ENCODE data around the gene MAPK10. TPM values are rescaled to one million over a fixed set of nuclear protein-coding genes. Genes with fewer than 3 reads are reported as not detected.

MAPK10 gene
- total RNA-seq, 2 donors from 2014 or later, result 49.7 to 64.9 TPM

- H3K27me3 ChIP-seq (replicated peaks; ENCODE audit: insufficient read depth), result no peaks in the 10 kb centered on the region
- H3K36me3 ChIP-seq, result no peaks in the 10 kb centered on the region
- H3K9me3 ChIP-seq, result no peaks in the 10 kb centered on the region
- no peaks in the 10 kb centered on the region for H3K4me1 ChIP-seq (replicated peaks)
- H3K4me3 ChIP-seq, result no peak overlapping the region
- DNase-seq (ENCODE audit: low spot score), result no peak
- intact Hi-C loops (cut with DNase I), result loop anchor here (10.0 kb wide), 1 partner anchor 175 kb away; no protein-coding TSS in a partner anchor
- WGBS, result 88% methylated on average over 5 of the region's 5 CpGs
- H3K27ac ChIP-seq, result no peak overlapping the region
- no peak for TF ChIP-seq POLR2AphosphoS5 (IDR thresholded peaks at IDR 0.05)
- no peak for TF ChIP-seq CTCF (IDR thresholded peaks at IDR 0.05)
- TF ChIP-seq POLR2A (IDR thresholded peaks at IDR 0.05), result no peak
Observed at GRCh38 chr4:86279293-86279960, 80.4 kb downstream of the MAPK10 start.

GRCh38 chr4:86278126-86278525, 81.7 kb downstream of the MAPK10 start:
- intact Hi-C loops (cut with DNase I), result loop anchor here (10.0 kb wide), 1 partner anchor 177 kb away; no protein-coding TSS in a partner anchor

GRCh38 chr4:86274642-86275041, 85.2 kb downstream of the MAPK10 start:
- no peak for DNase-seq (ENCODE audit: low spot score)
- Histone ChIP-seq H3K27ac (no peak overlapping the region), H3K36me3 (no peaks in the 10 kb centered on the region), H3K9me3 (no peaks in the 10 kb centered on the region), H3K4me1 (replicated peaks) (no peaks in the 10 kb centered on the region), H3K4me3 (no peak overlapping the region), H3K27me3 (replicated peaks; ENCODE audit: insufficient read depth) (no peaks in the 10 kb centered on the region)
- intact Hi-C loops (cut with DNase I), result loop anchor here (10.0 kb wide), 1 partner anchor 180 kb away; no protein-coding TSS in a partner anchor
- TF ChIP-seq CTCF (IDR thresholded peaks at IDR 0.05), result no peak
- no peak for TF ChIP-seq POLR2AphosphoS5 (IDR thresholded peaks at IDR 0.05)
- TF ChIP-seq POLR2A (IDR thresholded peaks at IDR 0.05), result no peak

More at GRCh38 chr4:86278126-86278525, 81.7 kb downstream of the MAPK10 start:
- Histone ChIP-seq H3K4me1 (replicated peaks) (no peaks in the 10 kb centered on the region), H3K27me3 (replicated peaks; ENCODE audit: insufficient read depth) (no peaks in the 10 kb centered on the region), H3K27ac (no peak overlapping the region), H3K36me3 (no peaks in the 10 kb centered on the region), H3K9me3 (no peaks in the 10 kb centered on the region), H3K4me3 (no peak overlapping the region)
- WGBS, result 51% methylated on average over 2 of the region's 2 CpGs
- no peak for DNase-seq (ENCODE audit: low spot score)
- no peak for TF ChIP-seq POLR2AphosphoS5 (IDR thresholded peaks at IDR 0.05)
- no peak for TF ChIP-seq CTCF (IDR thresholded peaks at IDR 0.05)
- no peak for TF ChIP-seq POLR2A (IDR thresholded peaks at IDR 0.05)

GRCh38 chr4:86272669-86273068, 87.2 kb downstream of the MAPK10 start:
- Histone ChIP-seq H3K4me3 (no peak overlapping the region), H3K9me3 (no peaks in the 10 kb centered on the region), H3K27me3 (replicated peaks; ENCODE audit: insufficient read depth) (no peaks in the 10 kb centered on the region), H3K4me1 (replicated peaks) (no peaks in the 10 kb centered on the region), H3K27ac (no peak overlapping the region), H3K36me3 (no peaks in the 10 kb centered on the region)
- intact Hi-C loops (cut with DNase I), result loop anchor here (10.0 kb wide), 1 partner anchor 182 kb away; no protein-coding TSS in a partner anchor
- TF ChIP-seq POLR2A (IDR thresholded peaks at IDR 0.05), result no peak
- TF ChIP-seq CTCF (IDR thresholded peaks at IDR 0.05), result no peak
- TF ChIP-seq POLR2AphosphoS5 (IDR thresholded peaks at IDR 0.05), result no peak
- DNase-seq (ENCODE audit: low spot score), result no peak
- WGBS, result 94% methylated on average over 1 of the region's 1 CpG

- Histone ChIP-seq H3K4me3 (no peak overlapping the region), H3K4me1 (replicated peaks) (no peaks in the 10 kb centered on the region), H3K9me3 (no peaks in the 10 kb centered on the region), H3K27me3 (replicated peaks; ENCODE audit: insufficient read depth) (no peaks in the 10 kb centered on the region), H3K36me3 (no peaks in the 10 kb centered on the region), H3K27ac (no peak overlapping the region)
- TF ChIP-seq POLR2A (IDR thresholded peaks at IDR 0.05) (no peak), POLR2AphosphoS5 (IDR thresholded peaks at IDR 0.05) (no peak), CTCF (IDR thresholded peaks at IDR 0.05) (no peak)
- intact Hi-C loops (cut with DNase I), result loop anchor here (10.0 kb wide), 1 partner anchor 184 kb away; no protein-coding TSS in a partner anchor
- WGBS, result 94% methylated on average over 1 of the region's 1 CpG
- DNase-seq (ENCODE audit: low spot score), result no peak
Observed at GRCh38 chr4:86271057-86271456, 88.8 kb downstream of the MAPK10 start.

Data from prostate gland (tissue), 2 donors.